ENCODE data around the gene IGIP.

DNA sequence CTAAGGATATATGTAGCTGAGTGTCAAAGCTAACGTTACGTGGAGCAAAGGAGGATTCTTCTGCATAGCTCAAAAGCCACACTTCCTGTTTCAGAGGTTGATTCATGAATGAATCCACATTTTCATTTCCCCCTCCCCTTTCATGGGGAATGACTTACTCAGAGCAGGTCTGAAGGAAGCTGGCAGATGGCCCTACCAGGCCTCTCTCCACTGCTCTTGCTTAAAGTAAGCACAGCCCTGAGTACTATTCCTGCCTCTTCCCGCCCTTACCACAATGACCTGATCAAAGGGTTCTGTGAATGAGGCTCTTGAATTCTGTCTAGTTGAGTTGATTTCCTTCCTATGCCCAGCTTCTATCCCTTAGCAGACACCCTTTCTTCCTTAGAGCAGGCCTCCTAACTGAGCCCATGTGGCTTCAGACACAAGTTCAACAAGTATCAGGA, 6.3 kb downstream of the IGIP start:
- TF ChIP-seq, protein P1, sequence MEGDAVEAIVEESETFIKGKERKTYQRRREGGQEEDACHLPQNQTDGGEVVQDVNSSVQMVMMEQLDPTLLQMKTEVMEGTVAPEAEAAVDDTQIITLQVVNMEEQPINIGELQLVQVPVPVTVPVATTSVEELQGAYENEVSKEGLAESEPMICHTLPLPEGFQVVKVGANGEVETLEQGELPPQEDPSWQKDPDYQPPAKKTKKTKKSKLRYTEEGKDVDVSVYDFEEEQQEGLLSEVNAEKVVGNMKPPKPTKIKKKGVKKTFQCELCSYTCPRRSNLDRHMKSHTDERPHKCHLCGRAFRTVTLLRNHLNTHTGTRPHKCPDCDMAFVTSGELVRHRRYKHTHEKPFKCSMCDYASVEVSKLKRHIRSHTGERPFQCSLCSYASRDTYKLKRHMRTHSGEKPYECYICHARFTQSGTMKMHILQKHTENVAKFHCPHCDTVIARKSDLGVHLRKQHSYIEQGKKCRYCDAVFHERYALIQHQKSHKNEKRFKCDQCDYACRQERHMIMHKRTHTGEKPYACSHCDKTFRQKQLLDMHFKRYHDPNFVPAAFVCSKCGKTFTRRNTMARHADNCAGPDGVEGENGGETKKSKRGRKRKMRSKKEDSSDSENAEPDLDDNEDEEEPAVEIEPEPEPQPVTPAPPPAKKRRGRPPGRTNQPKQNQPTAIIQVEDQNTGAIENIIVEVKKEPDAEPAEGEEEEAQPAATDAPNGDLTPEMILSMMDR (IDR thresholded peaks at IDR 0.05), result no peak
- no peak for TF ChIP-seq ZFX (IDR thresholded peaks at IDR 0.05; ENCODE audit: borderline replicate concordance)
